Measurements from ENCODE around the gene GBP2.

Gene GBP2

DNA sequence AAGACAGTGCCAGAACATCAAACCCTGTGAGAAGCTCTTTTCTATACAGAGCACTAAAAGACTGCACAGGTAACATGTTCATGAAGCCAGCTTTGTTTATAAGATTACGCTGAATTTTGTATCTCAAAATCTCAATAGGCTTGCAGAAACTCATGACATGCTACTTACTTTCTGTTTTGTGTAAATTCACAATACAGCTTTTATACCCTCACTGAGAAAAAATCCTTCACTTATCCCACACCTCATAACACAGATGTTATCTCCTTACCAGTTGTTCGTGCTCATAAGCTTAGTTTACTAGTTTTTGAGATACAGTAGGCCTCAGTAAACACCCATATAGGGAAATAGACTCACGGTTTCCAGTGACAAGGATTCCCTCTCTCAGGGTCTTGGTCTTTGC is 24.1 kb upstream of the GBP2 start (continued):
- TF ChIP-seq ZNF280D (tag by site-specific recombination; IDR thresholded peaks at IDR 0.05) = no peak
- no peak for TF ChIP-seq ZNF146 (tag by site-specific recombination; IDR thresholded peaks at IDR 0.05)
- no peak for TF ChIP-seq YY2 (tag by site-specific recombination; IDR thresholded peaks at IDR 0.05)
- no peak for TF ChIP-seq ZNF843 (tag by site-specific recombination; IDR thresholded peaks at IDR 0.05)
- no peak for TF ChIP-seq ZNF626 (tag by site-specific recombination; IDR thresholded peaks at IDR 0.05)
- no peak for TF ChIP-seq ZNF112 (tag by site-specific recombination; IDR thresholded peaks at IDR 0.05)
- no peak for TF ChIP-seq ZNF239 (tag by site-specific recombination; IDR thresholded peaks at IDR 0.05)
- no peak for TF ChIP-seq ZNF24 (tag by site-specific recombination; IDR thresholded peaks at IDR 0.05)
- TF ChIP-seq ZNF707 (tag by site-specific recombination; IDR thresholded peaks at IDR 0.05) = no peak

DNA sequence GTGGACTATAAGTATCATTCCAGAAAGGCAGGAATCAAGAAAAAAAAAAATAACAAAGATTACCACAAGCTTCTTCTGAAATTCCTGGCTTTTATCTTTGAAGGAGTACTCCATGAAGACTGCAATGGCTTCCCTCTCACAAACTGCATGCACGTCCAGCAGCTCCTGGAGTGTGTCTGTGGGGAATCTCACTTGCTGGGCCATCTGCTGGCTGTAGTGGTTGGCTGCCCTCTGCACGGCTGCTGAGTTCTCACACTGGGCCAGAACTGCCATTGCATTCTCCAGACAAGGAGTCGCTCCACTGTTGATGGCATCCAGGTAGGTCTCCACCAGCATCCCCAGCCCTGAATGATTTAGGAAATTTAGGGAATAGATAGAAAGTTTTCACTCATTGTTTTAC is 23.3 kb upstream of the GBP2 start:
- TF ChIP-seq, protein P1, sequence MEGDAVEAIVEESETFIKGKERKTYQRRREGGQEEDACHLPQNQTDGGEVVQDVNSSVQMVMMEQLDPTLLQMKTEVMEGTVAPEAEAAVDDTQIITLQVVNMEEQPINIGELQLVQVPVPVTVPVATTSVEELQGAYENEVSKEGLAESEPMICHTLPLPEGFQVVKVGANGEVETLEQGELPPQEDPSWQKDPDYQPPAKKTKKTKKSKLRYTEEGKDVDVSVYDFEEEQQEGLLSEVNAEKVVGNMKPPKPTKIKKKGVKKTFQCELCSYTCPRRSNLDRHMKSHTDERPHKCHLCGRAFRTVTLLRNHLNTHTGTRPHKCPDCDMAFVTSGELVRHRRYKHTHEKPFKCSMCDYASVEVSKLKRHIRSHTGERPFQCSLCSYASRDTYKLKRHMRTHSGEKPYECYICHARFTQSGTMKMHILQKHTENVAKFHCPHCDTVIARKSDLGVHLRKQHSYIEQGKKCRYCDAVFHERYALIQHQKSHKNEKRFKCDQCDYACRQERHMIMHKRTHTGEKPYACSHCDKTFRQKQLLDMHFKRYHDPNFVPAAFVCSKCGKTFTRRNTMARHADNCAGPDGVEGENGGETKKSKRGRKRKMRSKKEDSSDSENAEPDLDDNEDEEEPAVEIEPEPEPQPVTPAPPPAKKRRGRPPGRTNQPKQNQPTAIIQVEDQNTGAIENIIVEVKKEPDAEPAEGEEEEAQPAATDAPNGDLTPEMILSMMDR (tag by site-specific recombination; IDR thresholded peaks at IDR 0.05) = peak; percentile 36
- no peak for TF ChIP-seq SETDB1 (IDR thresholded peaks at IDR 0.05; ENCODE audit: insufficient read length, low read length)
- ChIA-PET POLR2A (no interaction called here), CTCF (interaction anchor here (0.9 kb wide), 1 partner anchor 62 kb away, joined by 5 read pairs; no protein-coding TSS in a partner anchor)
- no peak overlapping the region for H3K27ac ChIP-seq (ENCODE audit: extremely low read depth, low read depth, low read length)
- no peaks in the 10 kb centered on the region for H3K9me3 ChIP-seq (ENCODE audit: control insufficient read depth, insufficient read depth, low read depth, low read length)
- H3K36me3 ChIP-seq (ENCODE audit: control insufficient read depth in 2 of 2, insufficient read depth in 1 of 2, low read length in 2 of 2) = no peaks in the 10 kb centered on the region
- no peak overlapping the region for H3K4me3 ChIP-seq (ENCODE audit: low read depth, low read length)
- no peaks in the 10 kb centered on the region for H3K4me1 ChIP-seq (ENCODE audit: control insufficient read depth, insufficient read depth, low read length)

- Histone ChIP-seq H3K9me3 (ENCODE audit: control insufficient read depth, insufficient read depth, low read depth, low read length) (no peaks in the 10 kb centered on the region), H3K4me1 (ENCODE audit: control insufficient read depth, insufficient read depth, low read length) (no peaks in the 10 kb centered on the region), H3K27ac (ENCODE audit: extremely low read depth, low read depth, low read length) (no peak overlapping the region), H3K36me3 (ENCODE audit: control insufficient read depth in 2 of 2, insufficient read depth in 1 of 2, low read length in 2 of 2) (no peaks in the 10 kb centered on the region), H3K4me3 (ENCODE audit: low read depth, low read length) (no peak overlapping the region)
- ChIA-PET CTCF (interaction anchor here (0.5 to 1.0 kb wide), 2 partner anchors 15 to 1058 kb away, joined by 3 to 4 read pairs; no protein-coding TSS in a partner anchor), POLR2A (no interaction called here)
- TF ChIP-seq ZBTB48 (tag by site-specific recombination; IDR thresholded peaks at IDR 0.05) (no peak), HOXA7 (CRISPR knock-in tag; IDR thresholded peaks at IDR 0.05; ENCODE audit: borderline replicate concordance) (no peak), ZNF777 (tag by site-specific recombination; IDR thresholded peaks at IDR 0.05; ENCODE audit: borderline replicate concordance) (no peak), ZNF239 (tag by site-specific recombination; IDR thresholded peaks at IDR 0.05) (no peak), SP7 (tag by site-specific recombination; IDR thresholded peaks at IDR 0.05) (no peak), ZNF19 (tag by site-specific recombination; IDR thresholded peaks at IDR 0.05; ENCODE audit: low read depth) (no peak), GLIS2 (tag by site-specific recombination; IDR thresholded peaks at IDR 0.05) (no peak), ZNF16 (tag by site-specific recombination; IDR thresholded peaks at IDR 0.05; ENCODE audit: low read depth) (no peak), ZNF830 (tag by site-specific recombination; IDR thresholded peaks at IDR 0.05; ENCODE audit: low read depth) (no peak), ZNF223 (tag by site-specific recombination; IDR thresholded peaks at IDR 0.05) (no peak), ZNF610 (tag by site-specific recombination; IDR thresholded peaks at IDR 0.05; ENCODE audit: borderline replicate concordance) (no peak), ZNF629 (tag by site-specific recombination; IDR thresholded peaks at IDR 0.05) (no peak)
- TF ChIP-seq, protein P2, sequence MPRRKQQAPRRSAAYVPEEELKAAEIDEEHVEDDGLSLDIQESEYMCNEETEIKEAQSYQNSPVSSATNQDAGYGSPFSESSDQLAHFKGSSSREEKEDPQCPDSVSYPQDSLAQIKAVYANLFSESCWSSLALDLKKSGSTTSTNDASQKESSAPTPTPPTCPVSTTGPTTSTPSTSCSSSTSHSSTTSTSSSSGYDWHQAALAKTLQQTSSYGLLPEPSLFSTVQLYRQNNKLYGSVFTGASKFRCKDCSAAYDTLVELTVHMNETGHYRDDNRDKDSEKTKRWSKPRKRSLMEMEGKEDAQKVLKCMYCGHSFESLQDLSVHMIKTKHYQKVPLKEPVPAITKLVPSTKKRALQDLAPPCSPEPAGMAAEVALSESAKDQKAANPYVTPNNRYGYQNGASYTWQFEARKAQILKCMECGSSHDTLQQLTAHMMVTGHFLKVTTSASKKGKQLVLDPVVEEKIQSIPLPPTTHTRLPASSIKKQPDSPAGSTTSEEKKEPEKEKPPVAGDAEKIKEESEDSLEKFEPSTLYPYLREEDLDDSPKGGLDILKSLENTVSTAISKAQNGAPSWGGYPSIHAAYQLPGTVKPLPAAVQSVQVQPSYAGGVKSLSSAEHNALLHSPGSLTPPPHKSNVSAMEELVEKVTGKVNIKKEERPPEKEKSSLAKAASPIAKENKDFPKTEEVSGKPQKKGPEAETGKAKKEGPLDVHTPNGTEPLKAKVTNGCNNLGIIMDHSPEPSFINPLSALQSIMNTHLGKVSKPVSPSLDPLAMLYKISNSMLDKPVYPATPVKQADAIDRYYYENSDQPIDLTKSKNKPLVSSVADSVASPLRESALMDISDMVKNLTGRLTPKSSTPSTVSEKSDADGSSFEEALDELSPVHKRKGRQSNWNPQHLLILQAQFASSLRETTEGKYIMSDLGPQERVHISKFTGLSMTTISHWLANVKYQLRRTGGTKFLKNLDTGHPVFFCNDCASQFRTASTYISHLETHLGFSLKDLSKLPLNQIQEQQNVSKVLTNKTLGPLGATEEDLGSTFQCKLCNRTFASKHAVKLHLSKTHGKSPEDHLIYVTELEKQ (tag by site-specific recombination; IDR thresholded peaks at IDR 0.05; ENCODE audit: borderline replicate concordance) = no peak
- TF ChIP-seq, protein P3, sequence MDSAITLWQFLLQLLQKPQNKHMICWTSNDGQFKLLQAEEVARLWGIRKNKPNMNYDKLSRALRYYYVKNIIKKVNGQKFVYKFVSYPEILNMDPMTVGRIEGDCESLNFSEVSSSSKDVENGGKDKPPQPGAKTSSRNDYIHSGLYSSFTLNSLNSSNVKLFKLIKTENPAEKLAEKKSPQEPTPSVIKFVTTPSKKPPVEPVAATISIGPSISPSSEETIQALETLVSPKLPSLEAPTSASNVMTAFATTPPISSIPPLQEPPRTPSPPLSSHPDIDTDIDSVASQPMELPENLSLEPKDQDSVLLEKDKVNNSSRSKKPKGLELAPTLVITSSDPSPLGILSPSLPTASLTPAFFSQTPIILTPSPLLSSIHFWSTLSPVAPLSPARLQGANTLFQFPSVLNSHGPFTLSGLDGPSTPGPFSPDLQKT (IDR thresholded peaks at IDR 0.05; ENCODE audit: borderline replicate concordance, low read depth, low read length) = no peak
Observed at GRCh38 chr1:89147678-89148658, 22.1 kb upstream of the GBP2 start.
